Caco-2 (cell line): ENCODE measurements around the gene GABRB3. TPM values are rescaled to one million over a fixed set of nuclear protein-coding genes. Genes with fewer than 3 reads are reported as not detected.

ENCODE experiments used
- BruUV-seq: library from RNA; stranded (reverse); fragments of 400-500 nt; replicated peaks from 2 replicates; lab custom pipeline; 2021; lab: Mats Ljungman, UMichigan
- CTCF ChIA-PET: fragments of 300-600 bp; sonication (Branson Sonifier 250); formaldehyde crosslinking; loops from one replicate; lab custom pipeline; 2022; ENCODE audit warnings: antibody characterized with exemption; lab: Charles Lee
- POLR2A ChIA-PET: fragments of 300-600 bp; sonication (Branson Sonifier 250); formaldehyde crosslinking; loops from one replicate; lab custom pipeline; 2022; ENCODE audit warnings: antibody characterized with exemption; lab: Charles Lee
- DNase-seq, 2 experiments: peaks; one replicate each; pipeline versions ENCODE4 v3.0.0 to v3.0.0-alpha.2; 2020 to 2022
- H3K27me3 ChIP-seq: replicated peaks from 2 replicates; pipeline ENCODE4 v1.6.0; 2011; ENCODE audit warnings: low read length; ENCODE audit not compliant: control insufficient read depth, insufficient read depth
- H3K36me3 ChIP-seq: 2 replicates; pipeline ENCODE4 v1.5.1; 2011; ENCODE audit warnings: low read length; ENCODE audit not compliant: control insufficient read depth, insufficient read depth
- H3K4me1 ChIP-seq: fragments of 250-450 bp; sonication (Bioruptor Pico); 2 replicates; pipeline ENCODE4 v1.5.1; 2020; ENCODE audit warnings: mild to moderate bottlenecking
- H3K4me3 ChIP-seq: 2 replicates; pipeline ENCODE4 v1.5.1; 2011; ENCODE audit warnings: low read depth, mild to moderate bottlenecking, control low read depth, low read length
- H3K9me3 ChIP-seq: fragments of 250-450 bp; sonication (Bioruptor Pico); 2 replicates; pipeline ENCODE4 v1.5.1; 2020; ENCODE audit warnings: mild to moderate bottlenecking, moderate library complexity
- H3K27ac Mint-ChIP-seq: one replicate; pipeline ENCODE4 v1.8.0; 2022; ENCODE audit warnings: mixed read lengths; ENCODE audit not compliant: unreplicated experiment
- H3K27me3 Mint-ChIP-seq: one replicate; pipeline ENCODE4 v1.8.0; 2022; ENCODE audit warnings: mixed read lengths; ENCODE audit not compliant: insufficient read depth, unreplicated experiment
- H3K36me3 Mint-ChIP-seq: one replicate; pipeline ENCODE4 v1.8.0; 2022; ENCODE audit warnings: mild to moderate bottlenecking, mixed read lengths; ENCODE audit not compliant: insufficient read depth, unreplicated experiment
- H3K4me1 Mint-ChIP-seq: one replicate; pipeline ENCODE4 v1.8.0; 2022; ENCODE audit warnings: low read depth, mixed read lengths; ENCODE audit not compliant: unreplicated experiment
- H3K4me3 Mint-ChIP-seq: one replicate; pipeline ENCODE4 v1.8.0; 2022; ENCODE audit warnings: mild to moderate bottlenecking, moderate library complexity, mixed read lengths; ENCODE audit not compliant: unreplicated experiment
- H3K9me3 Mint-ChIP-seq: one replicate; pipeline ENCODE4 v1.8.0; 2022; ENCODE audit warnings: mixed read lengths; ENCODE audit not compliant: unreplicated experiment
- intact Hi-C: fragments of 100-400 bp; cut with micrococcal nuclease; formaldehyde crosslinking; loops from one replicate; pipeline ENCODE4 v1.10.0; 2022; ENCODE audit not compliant: unreplicated experiment
- total RNA-seq: library from RNA; stranded (reverse); gene quantifications from 2 replicates; pipeline ENCODE4 v1.2.3, GENCODE V29; 2022
- TF ChIP-seq, protein P1 (sequence below), 2 experiments: fragments of 200-600 bp in 1 of 2; IDR thresholded peaks; 1 replicate in 1 of 2; 2 replicates in 1 of 2; pipeline versions ENCODE4 v1.5.1 to v1.8.0; 2011 to 2022; ENCODE audit warnings: antibody characterized with exemption in 1 of 2, control low read depth in 1 of 2, inconsistent platforms in 1 of 2, low read depth in 1 of 2, low read length in 1 of 2, mild to moderate bottlenecking in 1 of 2, moderate library complexity in 1 of 2; ENCODE audit not compliant: insufficient read depth in 1 of 2, severe bottlenecking in 1 of 2, unreplicated experiment in 1 of 2

The GABRB3 gene
- total RNA-seq, 1 experiment from 2014 or later = not detected

GRCh38 chr15:26673445-26673844 lies 99.4 kb downstream of the GABRB3 start:
- Histone ChIP-seq H3K4me1 (no peaks in the 10 kb centered on the region), H3K4me3 (no peak overlapping the region), H3K9me3 (no peaks in the 10 kb centered on the region), H3K36me3 (no peaks in the 10 kb centered on the region), H3K27me3 (no peaks in the 10 kb centered on the region)
- Mint-ChIP-seq H3K9me3 (peaks cover 9% of the 10 kb centered on the region), H3K4me1 (no peaks in the 10 kb centered on the region), H3K36me3 (no peaks in the 10 kb centered on the region), H3K4me3 (no peak overlapping the region), H3K27me3 (peaks cover 16% of the 10 kb centered on the region), H3K27ac (no peak overlapping the region)
- no peak for DNase-seq
- intact Hi-C loops = no loop called here
- ChIA-PET CTCF (no interaction called here), POLR2A (no interaction called here)
- TF ChIP-seq, protein P1, sequence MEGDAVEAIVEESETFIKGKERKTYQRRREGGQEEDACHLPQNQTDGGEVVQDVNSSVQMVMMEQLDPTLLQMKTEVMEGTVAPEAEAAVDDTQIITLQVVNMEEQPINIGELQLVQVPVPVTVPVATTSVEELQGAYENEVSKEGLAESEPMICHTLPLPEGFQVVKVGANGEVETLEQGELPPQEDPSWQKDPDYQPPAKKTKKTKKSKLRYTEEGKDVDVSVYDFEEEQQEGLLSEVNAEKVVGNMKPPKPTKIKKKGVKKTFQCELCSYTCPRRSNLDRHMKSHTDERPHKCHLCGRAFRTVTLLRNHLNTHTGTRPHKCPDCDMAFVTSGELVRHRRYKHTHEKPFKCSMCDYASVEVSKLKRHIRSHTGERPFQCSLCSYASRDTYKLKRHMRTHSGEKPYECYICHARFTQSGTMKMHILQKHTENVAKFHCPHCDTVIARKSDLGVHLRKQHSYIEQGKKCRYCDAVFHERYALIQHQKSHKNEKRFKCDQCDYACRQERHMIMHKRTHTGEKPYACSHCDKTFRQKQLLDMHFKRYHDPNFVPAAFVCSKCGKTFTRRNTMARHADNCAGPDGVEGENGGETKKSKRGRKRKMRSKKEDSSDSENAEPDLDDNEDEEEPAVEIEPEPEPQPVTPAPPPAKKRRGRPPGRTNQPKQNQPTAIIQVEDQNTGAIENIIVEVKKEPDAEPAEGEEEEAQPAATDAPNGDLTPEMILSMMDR (IDR thresholded peaks at IDR 0.05; ENCODE audit: insufficient read depth in 1 of 2, low read depth in 1 of 2, low read length in 1 of 2, severe bottlenecking in 1 of 2, unreplicated experiment in 1 of 2) = no peak
- BruUV-seq = no TSS peak

DNA sequence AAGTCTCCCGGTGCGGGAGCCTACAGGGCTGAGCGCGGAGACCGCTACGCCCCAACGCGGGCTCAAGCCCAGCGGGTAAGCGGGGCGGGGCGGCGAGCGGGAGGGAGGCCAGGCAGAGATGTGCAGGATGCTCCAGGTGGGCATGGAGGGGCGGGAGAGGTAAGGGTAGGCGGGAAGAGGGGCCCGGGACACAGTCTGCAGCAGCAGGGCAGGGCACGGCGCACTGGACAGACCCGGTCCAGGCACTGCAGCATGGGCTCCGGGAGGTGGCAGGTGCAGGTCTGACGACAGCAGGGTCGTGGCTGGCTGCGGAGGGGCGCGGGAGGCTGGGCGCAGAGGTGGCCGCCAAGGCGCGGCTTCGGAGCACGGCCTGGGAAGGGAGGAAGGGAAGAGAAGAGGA lies 102.8 kb downstream of the GABRB3 start:
- H3K36me3 ChIP-seq = no peaks in the 10 kb centered on the region
- no peak overlapping the region for H3K27ac Mint-ChIP-seq

GRCh38 chr15:26667222-26667988 lies 105.5 kb downstream of the GABRB3 start:
- Histone ChIP-seq H3K36me3 (no peaks in the 10 kb centered on the region), H3K9me3 (no peaks in the 10 kb centered on the region), H3K27me3 (no peaks in the 10 kb centered on the region), H3K4me1 (no peaks in the 10 kb centered on the region), H3K4me3 (no peak overlapping the region)
- Mint-ChIP-seq H3K27me3 (peaks cover 9% of the 10 kb centered on the region), H3K4me1 (no peaks in the 10 kb centered on the region), H3K27ac (no peak overlapping the region), H3K36me3 (no peaks in the 10 kb centered on the region), H3K9me3 (peaks cover 9% of the 10 kb centered on the region), H3K4me3 (no peak overlapping the region)
- intact Hi-C loops = no loop called here
- no peak for DNase-seq
- ChIA-PET CTCF (no interaction called here), POLR2A (no interaction called here)
- TF ChIP-seq, protein P1 (IDR thresholded peaks at IDR 0.05; ENCODE audit: insufficient read depth in 1 of 2, low read depth in 1 of 2, low read length in 1 of 2, severe bottlenecking in 1 of 2, unreplicated experiment in 1 of 2) = no peak
- no TSS peak for BruUV-seq

More for the DNA sequence above, 102.8 kb downstream of the GABRB3 start:
- Histone ChIP-seq H3K4me1 (no peaks in the 10 kb centered on the region), H3K4me3 (no peak overlapping the region), H3K27me3 (no peaks in the 10 kb centered on the region), H3K9me3 (no peaks in the 10 kb centered on the region)
- H3K36me3 Mint-ChIP-seq = no peaks in the 10 kb centered on the region
- no peaks in the 10 kb centered on the region for H3K4me1 Mint-ChIP-seq
- no peak overlapping the region for H3K4me3 Mint-ChIP-seq
- no peak for DNase-seq
- intact Hi-C loops = no loop called here
- TF ChIP-seq, protein P1 (IDR thresholded peaks at IDR 0.05; ENCODE audit: insufficient read depth in 1 of 2, low read depth in 1 of 2, low read length in 1 of 2, severe bottlenecking in 1 of 2, unreplicated experiment in 1 of 2) = no peak
- POLR2A ChIA-PET = no interaction called here
- no TSS peak for BruUV-seq
- peaks cover 9% of the 10 kb centered on the region for H3K27me3 Mint-ChIP-seq
- CTCF ChIA-PET = no interaction called here
- H3K9me3 Mint-ChIP-seq = peaks cover 9% of the 10 kb centered on the region
